NCI-H524 (cell line): ENCODE measurements around the gene ADK.
"Not testable (repeated sequence)": the region's sequence is repeated elsewhere in the genome, so short reads cannot be mapped to it uniquely, and the experiment has no call there.

Experiments
- DNase-seq, 2 experiments: peaks; one replicate each; lab custom pipeline; 2025; lab: John Stamatoyannopoulos, UW

Gene ADK

GRCh38 chr10:74490551-74490950, 339.5 kb downstream of the ADK start:
- no peak for DNase-seq

- no peak for DNase-seq
Measured at GRCh38 chr10:74491014-74491413, 340.0 kb downstream of the ADK start.

GRCh38 chr10:74496276-74496675, 345.3 kb downstream of the ADK start:
- DNase-seq, result not testable (repeated sequence)

GRCh38 chr10:74498664-74499063, 347.6 kb downstream of the ADK start:
- DNase-seq, result not testable (repeated sequence)

- DNase-seq, result no peak
Measured at GRCh38 chr10:74500026-74500704, 349.1 kb downstream of the ADK start.

- DNase-seq, result no peak
Measured at GRCh38 chr10:74500816-74501215, 349.8 kb downstream of the ADK start.

- DNase-seq, result peak in 1 of 2 experiments; percentile 51
Measured at GRCh38 chr10:74502963-74503608, 352.1 kb downstream of the ADK start.

GRCh38 chr10:74507951-74508350, 356.9 kb downstream of the ADK start:
- no peak for DNase-seq

GRCh38 chr10:74510594-74510993, 359.6 kb downstream of the ADK start:
- DNase-seq, result no peak

GRCh38 chr10:74511051-74511450, 360.0 kb downstream of the ADK start:
- no peak for DNase-seq

GRCh38 chr10:74514322-74514721, 363.3 kb downstream of the ADK start:
- DNase-seq, result no peak

GRCh38 chr10:74518061-74518460, 367.0 kb downstream of the ADK start:
- peak in 1 of 2 experiments; percentile 0 for DNase-seq

GRCh38 chr10:74521526-74521925, 370.5 kb downstream of the ADK start:
- no peak for DNase-seq

- DNase-seq, result no peak
Measured at GRCh38 chr10:74523199-74523598, 372.2 kb downstream of the ADK start.

- no peak for DNase-seq
Measured at GRCh38 chr10:74525885-74526284, 374.9 kb downstream of the ADK start.

- DNase-seq, result not testable (repeated sequence)
Measured at GRCh38 chr10:74527611-74528010, 376.6 kb downstream of the ADK start.

GRCh38 chr10:74529205-74529604, 378.2 kb downstream of the ADK start:
- no peak for DNase-seq

GRCh38 chr10:74530981-74531380, 380.0 kb downstream of the ADK start:
- DNase-seq, result no peak

- no peak for DNase-seq
Measured at GRCh38 chr10:74539317-74539716, 388.3 kb downstream of the ADK start.

- no peak for DNase-seq
Measured at GRCh38 chr10:74541375-74541774, 390.4 kb downstream of the ADK start.

GRCh38 chr10:74542077-74542476, 391.1 kb downstream of the ADK start:
- no peak for DNase-seq

GRCh38 chr10:74543276-74543675, 392.3 kb downstream of the ADK start:
- DNase-seq, result no peak

GRCh38 chr10:74544106-74544505, 393.1 kb downstream of the ADK start:
- DNase-seq, result no peak

- no peak for DNase-seq
Measured at GRCh38 chr10:74548676-74549075, 397.7 kb downstream of the ADK start.
